Mesenchymal stem cell (in vitro differentiated cells and primary cell): ENCODE data around the gene ATP5F1A.

ENCODE experiments used
- DNase-seq: peaks from one replicate; pipeline ENCODE4 v3.0.0-alpha.2; 2013
- H2AFZ ChIP-seq: one replicate; pipeline ENCODE4 v1.6.1; 2013; ENCODE audit warnings: low read depth, mild to moderate bottlenecking, control low read depth, inconsistent platforms, low read length, moderate library complexity
- H2AK5ac ChIP-seq: 2 replicates; pipeline ENCODE4 v1.6.1; 2013; ENCODE audit warnings: low read length, moderate library complexity, mild to moderate bottlenecking, inconsistent platforms; ENCODE audit not compliant: severe bottlenecking
- H2BK120ac ChIP-seq: one replicate; pipeline ENCODE4 v1.6.1; 2013; ENCODE audit warnings: low read depth, mild to moderate bottlenecking, inconsistent platforms, low read length, moderate library complexity
- H2BK12ac ChIP-seq, 2 experiments: one replicate each; pipeline ENCODE4 v1.6.1; 2013; ENCODE audit warnings: inconsistent platforms in 2 of 2, low read length in 2 of 2, mild to moderate bottlenecking in 2 of 2, moderate library complexity in 2 of 2, control low read depth in 1 of 2
- H2BK15ac ChIP-seq: one replicate; pipeline ENCODE4 v1.6.1; 2013; ENCODE audit warnings: mild to moderate bottlenecking, low read depth, inconsistent platforms; ENCODE audit not compliant: poor library complexity, severe bottlenecking
- H2BK5ac ChIP-seq: 2 replicates; pipeline ENCODE4 v1.6.1; 2013; ENCODE audit warnings: low read depth, mild to moderate bottlenecking, low read length, control low read depth, inconsistent platforms; ENCODE audit not compliant: poor library complexity, severe bottlenecking
- H3K14ac ChIP-seq, 2 experiments: one replicate each; pipeline ENCODE4 v1.6.1; 2013; ENCODE audit warnings: inconsistent platforms in 2 of 2, low read length in 2 of 2, control low read depth in 1 of 2, mild to moderate bottlenecking in 1 of 2, moderate library complexity in 1 of 2
- H3K18ac ChIP-seq, 2 experiments: one replicate each; pipeline ENCODE4 v1.6.1; 2013; ENCODE audit warnings: inconsistent platforms in 2 of 2, low read length in 2 of 2, control low read depth in 1 of 2, low read depth in 1 of 2, mild to moderate bottlenecking in 1 of 2
- H3K23ac ChIP-seq, 2 experiments: one replicate each; pipeline ENCODE4 v1.6.1; 2013; ENCODE audit warnings: inconsistent platforms in 2 of 2, low read length in 2 of 2, mild to moderate bottlenecking in 2 of 2, moderate library complexity in 2 of 2, control low read depth in 1 of 2
- H3K27ac ChIP-seq: 2 replicates; pipeline ENCODE4 v1.5.1; 2013; ENCODE audit warnings: mild to moderate bottlenecking, moderate library complexity, low read length, control low read depth, inconsistent platforms; ENCODE audit not compliant: poor library complexity, severe bottlenecking
- H3K27me3 ChIP-seq, 2 experiments: 2 replicates each; pipeline versions ENCODE4 v1.6.1 to v1.7.0; 2013; ENCODE audit warnings: low read length in 2 of 2, mild to moderate bottlenecking in 2 of 2, moderate library complexity in 2 of 2, control low read depth in 1 of 2, inconsistent platforms in 1 of 2; ENCODE audit not compliant: control insufficient read depth in 1 of 2, insufficient read depth in 1 of 2
- H3K36me3 ChIP-seq, 2 experiments: 2 replicates each; pipeline versions ENCODE4 v1.6.1 to v1.7.0; 2013; ENCODE audit warnings: low read length in 2 of 2, control low read depth in 1 of 2, inconsistent platforms in 1 of 2, low read depth in 1 of 2, mild to moderate bottlenecking in 1 of 2; ENCODE audit not compliant: insufficient read depth in 2 of 2, control insufficient read depth in 1 of 2
- H3K4ac ChIP-seq, 2 experiments: one replicate each; pipeline ENCODE4 v1.6.1; 2013; ENCODE audit warnings: inconsistent platforms in 2 of 2, low read length in 2 of 2, mild to moderate bottlenecking in 2 of 2, moderate library complexity in 2 of 2, control low read depth in 1 of 2, low read depth in 1 of 2
- H3K4me1 ChIP-seq: 2 replicates; pipeline ENCODE4 v1.6.1; 2013; ENCODE audit warnings: low read depth, low read length, control low read depth; ENCODE audit not compliant: control insufficient read depth, insufficient read depth
- H3K4me2 ChIP-seq: 2 replicates; pipeline ENCODE4 v1.6.1; 2013; ENCODE audit warnings: low read length, mild to moderate bottlenecking, inconsistent platforms; ENCODE audit not compliant: poor library complexity, severe bottlenecking
- H3K4me3 ChIP-seq, 2 experiments: 2 replicates each; pipeline versions ENCODE4 v1.5.1 to v1.7.0; 2013; ENCODE audit warnings: low read length in 2 of 2, mild to moderate bottlenecking in 2 of 2, control low read depth in 1 of 2, low read depth in 1 of 2; ENCODE audit not compliant: insufficient read depth in 1 of 2
- H3K79me1 ChIP-seq: replicated peaks from 2 replicates; pipeline ENCODE4 v1.6.1; 2013; ENCODE audit warnings: mild to moderate bottlenecking, control low read depth, low read length, inconsistent platforms; ENCODE audit not compliant: poor library complexity, severe bottlenecking
- H3K9ac ChIP-seq: 2 replicates; pipeline ENCODE4 v1.7.0; 2013; ENCODE audit warnings: mild to moderate bottlenecking, low read length, moderate library complexity
- H3K9me3 ChIP-seq: 2 replicates; pipeline ENCODE4 v1.7.0; 2013; ENCODE audit warnings: mild to moderate bottlenecking, low read length; ENCODE audit not compliant: control insufficient read depth
- H4K8ac ChIP-seq: one replicate; pipeline ENCODE4 v1.6.1; 2013; ENCODE audit warnings: inconsistent platforms, mild to moderate bottlenecking, low read length, moderate library complexity
- H4K91ac ChIP-seq: one replicate; pipeline ENCODE4 v1.6.1; 2013; ENCODE audit warnings: mild to moderate bottlenecking, low read length, inconsistent platforms
- WGBS: methylation state at CpG from one replicate; pipeline ENCODE4 v1.1.7; 2013; ENCODE audit warnings: mixed read lengths; 5-methylcytosine and 5-hydroxymethylcytosine counted together

The ATP5F1A gene

GRCh38 chr18:46071653-46072375 is 26.3 kb downstream of the ATP5F1A start, which contains the start of gene PSTPIP2:
Gene PSTPIP2, minus strand, starts transcription at chr18:46072260. Its CDS starts 72 bp downstream, at chr18:46072188.
- H2BK5ac ChIP-seq, result no peak within 1 kb of the TSS
- peak within 1 kb of the TSS; percentile 76 for H2BK15ac ChIP-seq
- DNase-seq, result peak; percentile 66
- peak within 1 kb of the TSS in 1 of 2 experiments; percentile 47 for H2BK12ac ChIP-seq
- H2AK5ac ChIP-seq, result peak within 1 kb of the TSS; percentile 59
- H3K4me1 ChIP-seq, result peaks cover 22% of the 10 kb centered on the region
- peak within 1 kb of the TSS; percentile 92 for H4K91ac ChIP-seq
- peak within 1 kb of the TSS; percentile 95 for H3K4me2 ChIP-seq
- peak within 1 kb of the TSS; percentile 87 for H2AFZ ChIP-seq
- peak within 1 kb of the TSS in 1 of 2 experiments; percentile 57 for H3K23ac ChIP-seq
- no peak within 1 kb of the TSS for H2BK120ac ChIP-seq
- WGBS, result under 1% methylated on average over 68 of the region's 75 CpGs
- H3K18ac ChIP-seq, result peak within 1 kb of the TSS; percentile 40 to 80
- peaks cover 22% of the 10 kb centered on the region for H3K79me1 ChIP-seq
- no peaks in the 10 kb centered on the region for H3K36me3 ChIP-seq
- peak within 1 kb of the TSS; percentile 79 to 91 for H3K4me3 ChIP-seq
- H3K9me3 ChIP-seq, result no peaks in the 10 kb centered on the region
- peak within 1 kb of the TSS; percentile 9 to 25 for H3K4ac ChIP-seq
- peak within 1 kb of the TSS; percentile 80 to 95 for H3K14ac ChIP-seq
- no peak within 1 kb of the TSS for H3K27ac ChIP-seq
- peak within 1 kb of the TSS; percentile 84 for H4K8ac ChIP-seq
- H3K27me3 ChIP-seq, result no peaks in the 10 kb centered on the region
- H3K9ac ChIP-seq, result peak within 1 kb of the TSS; percentile 89

DNA sequence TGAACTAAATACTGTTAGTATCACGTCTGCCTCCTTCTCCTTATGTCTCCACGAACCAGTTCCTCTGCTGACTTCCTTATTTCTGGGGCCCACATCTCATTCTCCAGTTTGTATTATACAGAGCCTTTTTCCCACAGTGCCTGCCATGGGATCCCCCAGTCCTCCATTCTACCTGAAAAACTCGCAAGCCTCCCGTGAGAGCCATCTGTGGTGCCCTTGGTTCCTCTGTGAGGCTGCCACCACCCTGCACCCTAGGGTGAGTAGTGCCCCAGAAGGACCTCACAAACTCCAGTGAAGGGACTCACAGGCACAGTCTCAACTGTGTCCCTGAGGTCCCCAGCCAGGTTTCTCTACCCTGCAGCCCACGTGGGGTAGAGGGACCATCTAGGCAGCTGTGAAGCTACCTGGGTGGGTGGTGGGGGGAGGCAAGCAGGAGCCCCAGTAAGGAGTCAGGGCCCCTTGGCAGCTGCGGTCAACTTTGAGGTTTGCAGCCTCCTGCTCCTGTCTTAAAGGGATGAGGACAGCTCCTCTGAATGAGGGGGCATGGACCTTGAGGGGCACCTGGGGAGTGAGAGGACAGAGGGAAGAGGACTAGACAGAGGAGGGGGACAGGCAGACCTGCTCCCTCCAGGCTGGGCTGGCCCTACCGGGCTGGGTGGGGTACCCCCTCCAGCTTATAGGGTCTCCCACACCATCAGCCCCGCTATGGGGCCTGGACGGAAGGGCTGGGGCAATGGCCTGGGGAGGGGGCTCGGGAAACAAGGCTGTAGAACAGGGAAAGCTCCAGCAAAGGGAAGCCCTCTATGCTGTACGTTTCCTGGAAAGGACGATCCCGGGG is 27.1 kb downstream of the ATP5F1A start:
- Histone ChIP-seq H3K4me2 (peak overlapping the region; percentile 95), H3K27me3 (no peaks in the 10 kb centered on the region), H2BK120ac (no peak overlapping the region), H3K79me1 (peaks cover 25% of the 10 kb centered on the region), H3K9me3 (no peaks in the 10 kb centered on the region), H3K4me1 (peaks cover 22% of the 10 kb centered on the region), H3K36me3 (peaks cover 3% of the 10 kb centered on the region in 2 experiments), H3K23ac (peak overlapping the region in 1 of 2 experiments; percentile 57), H3K4ac (peak overlapping the region in 1 of 2 experiments; percentile 25), H2AK5ac (peak overlapping the region; percentile 59), H4K91ac (no peak overlapping the region), H3K27ac (no peak overlapping the region), H2BK12ac (peak overlapping the region in 1 of 2 experiments; percentile 47), H2BK15ac (no peak overlapping the region), H2AFZ (peak overlapping the region; percentile 87), H3K14ac (peak overlapping the region in 1 of 2 experiments; percentile 72), H3K4me3 (peak overlapping the region; percentile 79 to 91), H3K18ac (peak overlapping the region in 1 of 2 experiments; percentile 40), H2BK5ac (no peak overlapping the region), H4K8ac (peak overlapping the region; percentile 84), H3K9ac (peak overlapping the region; percentile 89)
- WGBS, result 54% methylated on average over 10 of the region's 13 CpGs
- no peak for DNase-seq

DNA sequence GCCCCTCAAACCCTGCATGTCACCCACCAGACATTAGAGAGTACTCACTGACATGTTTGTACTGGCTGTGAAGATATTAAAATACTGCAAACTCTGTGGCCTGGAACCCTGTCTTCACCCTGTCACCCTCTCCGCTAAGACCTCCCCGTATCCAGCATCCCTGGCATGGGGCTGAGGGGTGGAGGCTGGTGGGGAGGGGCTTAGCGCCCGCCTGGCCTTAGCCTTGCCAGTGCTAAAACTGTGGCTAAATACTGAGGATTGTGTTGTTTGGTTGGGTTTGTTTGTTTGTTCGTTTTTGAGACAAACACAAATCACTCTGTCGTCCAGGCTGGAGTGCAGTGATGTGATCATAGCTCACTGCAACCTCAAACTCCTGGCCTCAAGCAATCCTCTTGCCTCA is 27.9 kb downstream of the ATP5F1A start:
- H3K9me3 ChIP-seq, result no peaks in the 10 kb centered on the region
- H3K23ac ChIP-seq, result no peak overlapping the region
- H2BK12ac ChIP-seq, result no peak overlapping the region
- no peak overlapping the region for H2BK15ac ChIP-seq
- H2AK5ac ChIP-seq, result peak overlapping the region; percentile 7
- no peak overlapping the region for H3K4me2 ChIP-seq
- H3K4me1 ChIP-seq, result peaks cover 22% of the 10 kb centered on the region
- no peak overlapping the region for H3K4ac ChIP-seq
- H2BK5ac ChIP-seq, result no peak overlapping the region
- H4K8ac ChIP-seq, result no peak overlapping the region
- H2BK120ac ChIP-seq, result no peak overlapping the region
- no peaks in the 10 kb centered on the region for H3K27me3 ChIP-seq
- peaks cover 25% of the 10 kb centered on the region for H3K79me1 ChIP-seq
- no peak overlapping the region for H3K27ac ChIP-seq
- H3K36me3 ChIP-seq, result peaks cover 3 to 4% of the 10 kb centered on the region in 2 experiments
- no peak for DNase-seq
- no peak overlapping the region for H2AFZ ChIP-seq
- H3K14ac ChIP-seq, result no peak overlapping the region
- H3K18ac ChIP-seq, result no peak overlapping the region
- 88% methylated on average over 5 of the region's 6 CpGs for WGBS
- H3K4me3 ChIP-seq, result peak overlapping the region in 1 of 2 experiments; percentile 91
- no peak overlapping the region for H4K91ac ChIP-seq
- no peak overlapping the region for H3K9ac ChIP-seq

- WGBS, result 87% methylated on average over 4 of the region's 4 CpGs
- H2BK12ac ChIP-seq, result no peak overlapping the region
- H4K8ac ChIP-seq, result no peak overlapping the region
- H3K79me1 ChIP-seq, result peaks cover 25% of the 10 kb centered on the region
- H3K4me3 ChIP-seq, result no peak overlapping the region
- H4K91ac ChIP-seq, result no peak overlapping the region
- H2AK5ac ChIP-seq, result no peak overlapping the region
- H3K27me3 ChIP-seq, result no peaks in the 10 kb centered on the region
- H3K4ac ChIP-seq, result no peak overlapping the region
- H3K4me1 ChIP-seq, result peaks cover 22% of the 10 kb centered on the region
- no peaks in the 10 kb centered on the region for H3K9me3 ChIP-seq
- H2BK120ac ChIP-seq, result no peak overlapping the region
- DNase-seq, result no peak
- no peak overlapping the region for H3K4me2 ChIP-seq
- peak overlapping the region; percentile 9 for H3K9ac ChIP-seq
- no peak overlapping the region for H2AFZ ChIP-seq
- no peak overlapping the region for H2BK15ac ChIP-seq
- no peak overlapping the region for H2BK5ac ChIP-seq
- no peak overlapping the region for H3K23ac ChIP-seq
- no peak overlapping the region for H3K18ac ChIP-seq
- no peak overlapping the region for H3K14ac ChIP-seq
- H3K27ac ChIP-seq, result peak overlapping the region; percentile 3
- peaks cover 3 to 4% of the 10 kb centered on the region in 2 experiments for H3K36me3 ChIP-seq
Measured at GRCh38 chr18:46069524-46069923, 28.6 kb downstream of the ATP5F1A start.
